ENCODE results near the gene BDKRB2.

BDKRB2 gene

DNA sequence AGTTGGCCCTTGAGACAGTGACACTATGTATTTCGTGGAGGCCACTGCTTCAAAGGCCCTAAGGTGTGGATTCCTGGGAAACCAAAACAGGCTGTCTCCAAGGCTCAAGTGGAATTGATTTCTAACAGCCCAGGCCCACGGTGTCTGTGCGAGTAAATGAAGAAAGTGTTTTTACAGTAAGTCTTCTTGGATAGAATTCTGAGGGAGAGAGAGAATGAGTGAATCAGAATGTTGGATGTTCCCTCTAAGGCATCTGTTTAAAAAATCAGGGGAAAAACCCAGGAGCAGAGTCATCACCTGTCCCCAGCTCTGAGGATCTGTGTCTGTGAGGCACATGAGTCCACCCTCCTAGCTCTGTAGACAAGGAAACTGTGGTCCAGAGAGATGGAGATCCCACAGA, 29.0 kb downstream of the BDKRB2 start:
- no peak overlapping the region for H3K4me3 ChIP-seq
- H3K27ac ChIP-seq: no peak overlapping the region
- TF ChIP-seq, protein P1, sequence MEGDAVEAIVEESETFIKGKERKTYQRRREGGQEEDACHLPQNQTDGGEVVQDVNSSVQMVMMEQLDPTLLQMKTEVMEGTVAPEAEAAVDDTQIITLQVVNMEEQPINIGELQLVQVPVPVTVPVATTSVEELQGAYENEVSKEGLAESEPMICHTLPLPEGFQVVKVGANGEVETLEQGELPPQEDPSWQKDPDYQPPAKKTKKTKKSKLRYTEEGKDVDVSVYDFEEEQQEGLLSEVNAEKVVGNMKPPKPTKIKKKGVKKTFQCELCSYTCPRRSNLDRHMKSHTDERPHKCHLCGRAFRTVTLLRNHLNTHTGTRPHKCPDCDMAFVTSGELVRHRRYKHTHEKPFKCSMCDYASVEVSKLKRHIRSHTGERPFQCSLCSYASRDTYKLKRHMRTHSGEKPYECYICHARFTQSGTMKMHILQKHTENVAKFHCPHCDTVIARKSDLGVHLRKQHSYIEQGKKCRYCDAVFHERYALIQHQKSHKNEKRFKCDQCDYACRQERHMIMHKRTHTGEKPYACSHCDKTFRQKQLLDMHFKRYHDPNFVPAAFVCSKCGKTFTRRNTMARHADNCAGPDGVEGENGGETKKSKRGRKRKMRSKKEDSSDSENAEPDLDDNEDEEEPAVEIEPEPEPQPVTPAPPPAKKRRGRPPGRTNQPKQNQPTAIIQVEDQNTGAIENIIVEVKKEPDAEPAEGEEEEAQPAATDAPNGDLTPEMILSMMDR (IDR thresholded peaks at IDR 0.05): no peak
- no peak for DNase-seq (ENCODE audit: low spot score)

DNA sequence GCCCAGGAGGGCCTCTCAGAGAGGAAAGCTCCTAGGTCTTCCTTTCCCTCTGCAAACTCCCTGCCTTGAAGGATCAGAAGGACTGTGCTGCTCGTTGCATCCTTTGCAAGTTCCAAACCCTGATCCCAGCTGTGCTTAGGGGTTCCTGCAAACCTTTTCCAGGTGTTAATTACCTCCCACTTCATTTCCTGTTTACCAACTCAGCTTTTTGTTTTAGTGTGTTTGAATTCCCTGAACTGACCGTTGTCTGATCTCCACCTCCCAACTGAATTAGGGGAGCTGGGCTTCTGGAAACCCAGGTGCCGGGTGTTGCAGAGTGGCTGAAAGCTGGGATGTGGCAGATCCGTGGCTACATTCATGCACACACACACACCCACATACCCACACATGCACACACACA, 30.8 kb downstream of the BDKRB2 start:
- no peak overlapping the region for H3K4me3 ChIP-seq
- TF ChIP-seq, protein P1 (IDR thresholded peaks at IDR 0.05): no peak
- DNase-seq (ENCODE audit: low spot score): no peak
- no peak overlapping the region for H3K27ac ChIP-seq

DNA sequence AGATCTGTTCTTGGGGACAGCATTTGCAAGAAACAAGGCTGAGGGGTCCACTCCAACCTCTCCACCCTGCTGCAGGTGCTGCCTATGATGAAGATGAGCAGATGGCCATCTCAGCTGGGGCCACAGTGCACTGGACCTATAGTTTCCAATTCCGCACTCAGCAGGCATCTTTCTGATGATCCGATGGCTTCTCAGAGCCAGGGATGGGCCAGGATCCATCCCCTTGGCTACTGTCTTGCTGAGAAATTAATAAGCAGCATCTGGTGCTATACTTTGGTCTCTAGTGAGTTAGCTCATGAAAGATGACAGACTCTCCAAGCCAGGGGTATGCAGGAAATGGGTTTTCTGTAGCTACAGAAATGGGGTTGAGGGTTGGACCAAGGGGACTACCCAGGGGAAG, 33.0 kb downstream of the BDKRB2 start:
- no peak overlapping the region for H3K27ac ChIP-seq
- TF ChIP-seq, protein P1 (IDR thresholded peaks at IDR 0.05): no peak
- no peak overlapping the region for H3K4me3 ChIP-seq
- no peak for DNase-seq (ENCODE audit: low spot score)

DNA sequence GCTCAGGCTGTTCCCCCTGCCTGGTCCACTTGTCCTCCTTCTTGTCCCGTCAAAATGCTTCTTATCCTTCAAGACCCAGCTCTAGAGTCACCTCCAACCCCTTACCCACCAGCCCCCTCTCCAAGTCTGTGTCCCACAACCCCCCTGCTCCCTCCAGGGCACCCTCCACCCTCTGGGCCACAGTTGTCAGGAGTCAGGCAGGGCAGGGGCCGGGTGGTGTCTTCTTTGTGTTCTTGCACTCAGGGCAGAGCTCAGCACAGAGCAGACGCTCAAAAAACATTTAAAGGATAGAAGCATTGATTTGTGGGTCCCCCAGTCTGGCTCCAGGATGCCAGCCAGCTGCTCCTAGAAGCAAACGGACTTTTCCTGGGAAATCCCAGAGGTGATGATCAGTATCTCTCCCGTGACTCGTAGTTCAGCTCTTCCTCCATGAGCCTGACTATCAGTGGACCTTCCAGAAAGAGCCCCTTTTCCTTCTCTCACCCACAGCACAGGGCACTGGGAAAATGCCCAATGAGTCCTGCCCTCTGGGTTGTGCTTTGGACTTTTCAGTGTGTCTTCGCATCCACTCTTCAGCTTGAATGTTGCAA, 34.1 kb downstream of the BDKRB2 start:
- Histone ChIP-seq H3K27ac (no peak overlapping the region), H3K4me3 (no peak overlapping the region)
- TF ChIP-seq, protein P1 (IDR thresholded peaks at IDR 0.05): no peak
- DNase-seq (ENCODE audit: low spot score): no peak

DNA sequence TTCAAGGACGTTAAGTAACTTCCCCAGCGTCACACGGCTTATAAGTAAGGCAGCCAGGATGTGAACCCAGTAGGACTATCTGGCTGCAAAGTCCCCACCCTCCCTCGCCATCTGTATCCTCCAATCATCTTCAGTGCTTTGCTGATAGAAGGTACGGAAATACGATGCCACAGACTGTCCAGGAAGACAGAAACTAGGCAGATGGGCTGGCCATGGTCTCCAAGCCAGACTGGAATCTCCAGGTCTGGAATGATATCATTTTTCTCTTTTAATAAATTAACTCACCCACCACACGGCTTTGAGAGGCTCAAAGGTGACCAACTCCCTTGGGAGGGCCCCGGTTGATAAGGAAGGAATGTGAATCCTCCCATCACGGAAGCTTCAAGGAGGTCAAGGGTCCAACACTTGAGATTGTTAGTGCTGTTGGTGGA, 35.1 kb downstream of the BDKRB2 start:
- H3K4me3 ChIP-seq: no peak overlapping the region
- DNase-seq (ENCODE audit: low spot score): no peak
- TF ChIP-seq, protein P1 (IDR thresholded peaks at IDR 0.05): no peak
- no peak overlapping the region for H3K27ac ChIP-seq

DNA sequence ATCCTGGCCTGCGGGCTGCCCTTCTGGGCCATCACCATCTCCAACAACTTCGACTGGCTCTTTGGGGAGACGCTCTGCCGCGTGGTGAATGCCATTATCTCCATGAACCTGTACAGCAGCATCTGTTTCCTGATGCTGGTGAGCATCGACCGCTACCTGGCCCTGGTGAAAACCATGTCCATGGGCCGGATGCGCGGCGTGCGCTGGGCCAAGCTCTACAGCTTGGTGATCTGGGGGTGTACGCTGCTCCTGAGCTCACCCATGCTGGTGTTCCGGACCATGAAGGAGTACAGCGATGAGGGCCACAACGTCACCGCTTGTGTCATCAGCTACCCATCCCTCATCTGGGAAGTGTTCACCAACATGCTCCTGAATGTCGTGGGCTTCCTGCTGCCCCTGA, 36.0 kb downstream of the BDKRB2 start:
- no peak overlapping the region for H3K4me3 ChIP-seq
- H3K27ac ChIP-seq: no peak overlapping the region
- TF ChIP-seq, protein P1 (IDR thresholded peaks at IDR 0.05): no peak
- no peak for DNase-seq (ENCODE audit: low spot score)

DNA sequence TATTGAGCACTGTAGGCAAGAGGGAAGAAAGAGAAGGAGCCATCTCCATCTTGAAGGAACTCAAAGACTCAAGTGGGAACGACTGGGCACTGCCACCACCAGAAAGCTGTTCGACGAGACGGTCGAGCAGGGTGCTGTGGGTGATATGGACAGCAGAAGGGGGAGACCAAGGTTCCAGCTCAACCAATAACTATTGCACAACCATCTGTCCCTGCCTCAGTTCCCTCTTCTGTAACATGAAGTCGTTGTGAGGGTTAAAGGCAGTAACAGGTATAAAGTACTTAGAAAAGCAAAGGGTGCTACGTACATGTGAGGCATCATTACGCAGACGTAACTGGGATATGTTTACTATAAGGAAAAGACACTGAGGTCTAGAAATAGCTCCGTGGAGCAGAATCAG, 37.5 kb downstream of the BDKRB2 start:
- H3K27ac ChIP-seq: no peak overlapping the region
- DNase-seq (ENCODE audit: low spot score): no peak
- H3K4me3 ChIP-seq: no peak overlapping the region
- TF ChIP-seq, protein P1 (IDR thresholded peaks at IDR 0.05): no peak

All from coronary artery (tissue), 2 donors.